H1 (cell line): ENCODE measurements around the gene ADGRF1. TPM values are rescaled to one million over a fixed set of nuclear protein-coding genes. Genes with fewer than 3 reads are reported as not detected.

Source experiments
- HDAC6 ChIP-seq: IDR thresholded peaks from one replicate; pipeline ENCODE4 v1.7.1; 2012; ENCODE audit warnings: low read depth, mild to moderate bottlenecking, inconsistent platforms, low read length, moderate library complexity
- SAP30 ChIP-seq: fragments of 300-600 bp; sonication (generic); IDR thresholded peaks from 2 replicates; pipeline ENCODE4 v1.7.1; 2012; ENCODE audit warnings: low read length, moderate library complexity, mild to moderate bottlenecking, inconsistent platforms; ENCODE audit not compliant: insufficient read depth, insufficient replicate concordance
- polyA plus RNA-seq, 7 experiments: library from polyadenylated mRNA; depleted of rRNA in 3 of 7; stranded (reverse) in 5 of 7; unstranded in 2 of 7; fragments of >200 nt in 5 of 7; fragments of 200-250 nt in 2 of 7; gene quantifications; 1 replicate in 5 of 7; 2 replicates in 1 of 7; 4 replicates in 1 of 7; pipeline versions ENCODE4 v1.2.1 to v1.2.3, GENCODE V29; 2011 to 2013; ENCODE audit warnings: missing spikeins in 2 of 7, mixed read lengths in 2 of 7
- total RNA-seq: library from RNA; stranded (reverse); fragmentation: NEBNext Ultra II Directional; extraction: Animal tissue kit (Norgen Biotek cat#: 25700); gene quantifications from 2 replicates; pipeline ENCODE4 v1.2.1, GENCODE V29; 2021

The ADGRF1 gene
- total and polyA plus RNA-seq, 2 of the 8 experiments (the other 6 are each of a cell fraction or from before 2014, with no cell fraction given), result not detected

DNA sequence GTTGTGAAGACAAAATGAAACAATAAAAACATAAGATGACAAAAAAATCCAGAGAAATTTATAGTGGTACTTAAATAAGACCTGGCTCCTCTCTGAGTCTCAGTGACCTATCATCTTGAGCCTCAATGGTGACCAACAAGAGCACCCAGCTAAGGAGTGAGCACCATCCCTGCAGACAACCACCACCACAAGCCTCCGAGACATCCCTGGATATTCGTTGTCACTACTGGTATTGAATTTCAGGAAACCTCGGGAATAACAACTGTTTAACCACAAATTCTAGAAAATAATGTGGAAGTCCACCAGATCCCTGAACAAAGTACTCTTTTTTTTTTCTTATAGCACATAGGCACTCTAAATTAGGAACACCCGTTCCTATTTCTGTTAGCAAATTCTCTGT is 88.2 kb downstream of the ADGRF1 start (continued):
- TF ChIP-seq HDAC6, result no peak
- TF ChIP-seq SAP30, result no peak
